Cardiac muscle cell (in vitro differentiated cells and primary cell): Measurements from ENCODE around the gene EIF1AY. TPM values are rescaled to one million over a fixed set of nuclear protein-coding genes. Genes with fewer than 3 reads are reported as not detected.
"Not testable (repeated sequence)": the region's sequence is repeated elsewhere in the genome, so short reads cannot be mapped to it uniquely, and the experiment has no call there.

Experiments
- DNase-seq, 2 donors: peaks; one replicate each; pipeline versions ENCODE4 v3.0.0 to v3.0.0-alpha.2; 2010 to 2017; ENCODE audit warnings: low read depth in 1 of 2, low spot score in 1 of 2
- H3K27ac ChIP-seq: fragments of 200-600 bp; sonication (generic); 2 replicates; pipeline ENCODE4 v1.5.1; 2016
- H3K27me3 ChIP-seq: fragments of 200-600 bp; sonication (generic); 2 replicates; pipeline ENCODE4 v1.6.0; 2016; ENCODE audit warnings: control low read depth
- H3K36me3 ChIP-seq: fragments of 200-600 bp; sonication (generic); 2 replicates; pipeline ENCODE4 v1.5.1; 2016; ENCODE audit warnings: control low read depth
- H3K4me1 ChIP-seq: fragments of 200-600 bp; sonication (generic); 2 replicates; pipeline ENCODE4 v1.8.1; 2017; ENCODE audit warnings: low read depth, mild to moderate bottlenecking, mixed run types
- H3K4me3 ChIP-seq: fragments of 200-600 bp; sonication (generic); 2 replicates; pipeline ENCODE4 v1.5.1; 2016; ENCODE audit warnings: mild to moderate bottlenecking
- H3K9me3 ChIP-seq: fragments of 200-600 bp; sonication (generic); 2 replicates; pipeline ENCODE4 v1.5.1; 2017; ENCODE audit warnings: low read depth, mild to moderate bottlenecking, control low read depth
- CTCF ChIP-seq: IDR thresholded peaks from 2 replicates; pipeline ENCODE4 v1.5.1; 2012; ENCODE audit warnings: low read depth, mild to moderate bottlenecking, low read length
- polyA plus RNA-seq: library from polyadenylated mRNA; unstranded; fragments of >200 nt; fragmentation: Nextera tagmentation; extraction: Ambion mirVana; gene quantifications from 2 replicates; pipeline ENCODE4 v1.2.1, GENCODE V29; 2016
- total RNA-seq: library from RNA; depleted of rRNA; stranded (reverse); fragments of >200 nt; gene quantifications from 2 replicates; pipeline ENCODE4 v1.2.3, GENCODE V29; 2016

Gene EIF1AY
- total and polyA plus RNA-seq, 2 experiments from 2014 or later: not detected

- Histone ChIP-seq H3K4me1 (no peaks in the 10 kb centered on the region), H3K9me3 (no peaks in the 10 kb centered on the region), H3K27me3 (no peaks in the 10 kb centered on the region), H3K4me3 (no peak overlapping the region), H3K36me3 (no peaks in the 10 kb centered on the region), H3K27ac (no peak overlapping the region)
- peak in 1 of 2 donors; percentile 13 for DNase-seq
- TF ChIP-seq CTCF: no peak
These were observed 29.5 kb upstream of the EIF1AY start for GRCh38 chrY:20546071-20546470.

GRCh38 chrY:20549289-20549688 is 26.3 kb upstream of the EIF1AY start:
- Histone ChIP-seq H3K36me3 (no peaks in the 10 kb centered on the region), H3K27ac (no peak overlapping the region), H3K27me3 (no peaks in the 10 kb centered on the region), H3K4me1 (no peaks in the 10 kb centered on the region), H3K4me3 (no peak overlapping the region), H3K9me3 (no peaks in the 10 kb centered on the region)
- TF ChIP-seq CTCF: no peak
- no peak for DNase-seq

- no peak for DNase-seq
- Histone ChIP-seq H3K9me3 (no peaks in the 10 kb centered on the region), H3K4me3 (no peak overlapping the region), H3K27ac (no peak overlapping the region), H3K27me3 (no peaks in the 10 kb centered on the region), H3K36me3 (no peaks in the 10 kb centered on the region), H3K4me1 (no peaks in the 10 kb centered on the region)
- TF ChIP-seq CTCF: no peak
These were observed 23.7 kb upstream of the EIF1AY start for GRCh38 chrY:20551840-20552239.

- H3K27me3 ChIP-seq, H3K4me1 ChIP-seq, H3K4me3 ChIP-seq, H3K36me3 ChIP-seq, H3K27ac ChIP-seq, DNase-seq, H3K9me3 ChIP-seq: not testable (repeated sequence)
These were observed 22.7 kb upstream of the EIF1AY start for GRCh38 chrY:20552764-20553323.

- DNase-seq: no peak
- H3K36me3 ChIP-seq: no peaks in the 10 kb centered on the region
- TF ChIP-seq CTCF: no peak
- H3K4me3 ChIP-seq: no peak overlapping the region
- H3K27me3 ChIP-seq: no peaks in the 10 kb centered on the region
- H3K9me3 ChIP-seq: no peaks in the 10 kb centered on the region
- no peak overlapping the region for H3K27ac ChIP-seq
- H3K4me1 ChIP-seq: no peaks in the 10 kb centered on the region
These were observed 19.8 kb upstream of the EIF1AY start for GRCh38 chrY:20555820-20556219.

- DNase-seq: peak in 1 of 2 donors; percentile 63
- H3K4me3 ChIP-seq: no peak overlapping the region
- no peaks in the 10 kb centered on the region for H3K27me3 ChIP-seq
- no peaks in the 10 kb centered on the region for H3K36me3 ChIP-seq
- H3K4me1 ChIP-seq: no peaks in the 10 kb centered on the region
- no peaks in the 10 kb centered on the region for H3K9me3 ChIP-seq
- H3K27ac ChIP-seq: no peak overlapping the region
- TF ChIP-seq CTCF: peak; percentile 37
These were observed 16.9 kb upstream of the EIF1AY start for GRCh38 chrY:20558677-20559076.
